Stimulated activated CD4-positive, alpha-beta T cell treated with anti-CD3 and anti-CD28 coated beads, Interleukin-15, amount 100 ng/mL, for 48 hours (primary cell): Measurements from ENCODE around the gene MXD1.

Experiments used
- DNase-seq, 2 donors: peaks; one replicate each; pipeline ENCODE4 v3.0.0-alpha.2; 2020; ENCODE audit warnings: low read depth in 2 of 2

Gene MXD1

DNA sequence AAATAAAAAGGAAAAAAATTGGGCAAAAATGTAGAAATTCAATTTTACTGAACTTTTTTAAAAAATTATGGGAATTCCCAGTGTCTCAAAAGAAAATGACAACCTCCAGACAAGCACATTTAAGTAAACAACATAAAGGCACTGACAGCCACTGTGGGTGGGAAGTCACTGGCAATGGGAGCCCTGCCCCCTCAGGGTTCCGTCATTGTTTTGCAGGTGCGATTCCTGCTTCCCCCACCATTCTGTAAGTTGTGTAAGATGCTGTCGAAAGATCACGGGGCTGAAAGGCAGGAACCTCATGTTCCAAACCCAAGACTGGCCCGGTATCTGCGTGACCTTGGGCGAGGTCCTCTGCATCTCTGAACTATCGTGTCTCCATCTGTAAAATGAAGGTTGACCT is 62.3 kb downstream of the MXD1 start:
- no peak for DNase-seq

DNA sequence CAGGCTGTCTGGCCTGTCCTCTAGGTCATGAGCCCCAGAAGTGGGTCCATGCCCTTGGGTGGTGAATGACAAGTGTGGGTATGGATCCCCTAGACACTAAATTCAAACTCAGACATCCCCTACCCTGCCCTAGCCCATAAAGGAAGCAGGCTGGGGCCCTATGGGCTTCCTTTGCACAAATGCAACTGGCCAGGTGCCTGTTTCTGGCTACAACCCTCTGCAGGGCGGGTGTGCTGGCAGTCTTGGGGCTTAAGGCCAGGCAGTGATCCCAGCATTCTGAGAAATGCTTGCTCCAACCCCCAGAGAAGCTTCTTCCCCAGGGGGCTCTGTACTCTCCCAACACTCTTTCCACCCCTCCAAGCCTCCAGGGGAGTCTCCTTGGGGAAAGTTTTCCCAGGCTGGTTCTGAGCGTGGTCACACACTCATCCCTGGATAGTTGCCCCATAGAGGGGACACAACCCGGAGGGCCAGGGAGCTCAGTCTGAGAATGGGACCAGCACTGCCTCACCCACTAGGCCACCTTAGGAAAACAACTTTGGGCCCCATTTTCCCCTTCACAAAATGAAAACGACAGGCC is 63.1 kb downstream of the MXD1 start:
- no peak for DNase-seq

DNA sequence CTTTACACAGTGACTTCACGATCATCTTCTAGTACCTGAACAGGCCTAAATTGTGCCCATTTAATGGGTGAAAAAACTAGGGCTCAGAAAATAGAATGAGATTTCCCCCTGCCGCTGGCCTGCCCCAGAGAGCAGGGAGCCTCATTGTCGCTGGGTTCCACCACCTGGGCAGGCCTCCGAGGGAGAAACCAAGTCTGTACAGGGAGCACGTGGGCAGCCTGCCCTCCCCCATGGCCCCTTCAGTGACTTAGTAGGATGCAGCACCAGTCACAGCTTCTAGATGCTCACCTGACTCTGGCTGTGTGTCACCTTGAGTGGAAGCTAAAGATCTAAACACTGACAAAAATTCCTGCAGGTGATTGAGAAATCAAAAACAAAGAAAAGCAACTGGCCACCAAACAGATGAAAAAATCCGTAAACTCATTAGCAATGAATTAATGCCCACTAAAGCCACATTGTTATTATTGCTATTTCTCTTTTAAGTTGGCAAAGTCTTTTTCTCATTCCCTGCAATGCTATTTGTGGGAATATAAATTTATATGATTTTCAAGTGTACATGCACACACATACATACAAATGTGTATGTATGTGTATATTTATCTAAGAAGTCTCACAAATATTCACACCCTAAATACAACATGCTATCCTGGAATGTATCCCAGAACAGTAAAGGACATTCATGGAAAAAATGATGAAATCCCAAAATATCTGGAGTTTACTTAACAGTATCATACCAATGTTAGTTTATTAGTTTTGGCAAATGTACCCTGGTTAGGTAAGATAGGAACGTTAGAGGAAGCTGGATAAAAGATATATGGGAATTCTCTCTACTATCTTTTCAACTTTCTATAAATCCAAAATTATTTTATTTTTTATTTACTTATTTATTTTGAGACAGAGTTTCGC is 65.2 kb downstream of the MXD1 start:
- DNase-seq = no peak

DNA sequence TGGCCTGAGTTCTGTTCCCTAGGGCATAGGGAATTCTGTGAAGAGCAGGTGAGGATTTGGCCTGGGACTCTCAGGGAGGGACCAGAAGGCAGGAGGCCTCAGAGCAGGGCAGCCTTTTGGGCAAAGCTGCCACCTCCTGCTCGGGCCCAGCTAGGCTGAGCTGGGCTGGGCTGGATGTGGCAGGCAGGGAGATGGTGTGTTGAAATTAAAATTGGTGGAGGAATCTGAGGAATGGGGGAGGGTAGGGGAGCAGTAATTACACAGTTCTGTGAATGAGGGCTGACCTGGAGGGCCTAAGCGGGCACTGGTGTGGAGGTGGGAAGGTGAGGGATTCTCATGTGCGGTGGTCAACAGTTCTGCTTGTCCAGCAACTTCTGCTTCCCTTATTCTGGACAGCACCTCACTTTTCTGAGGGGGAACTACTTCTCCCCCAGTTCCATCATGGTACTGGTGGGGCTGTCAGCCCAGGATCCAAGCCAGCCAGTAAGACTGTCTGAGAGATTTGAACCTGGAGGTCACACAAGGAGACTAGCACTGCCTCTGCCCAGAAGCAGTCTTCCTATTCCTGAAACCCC is 68.6 kb downstream of the MXD1 start:
- no peak for DNase-seq

DNA sequence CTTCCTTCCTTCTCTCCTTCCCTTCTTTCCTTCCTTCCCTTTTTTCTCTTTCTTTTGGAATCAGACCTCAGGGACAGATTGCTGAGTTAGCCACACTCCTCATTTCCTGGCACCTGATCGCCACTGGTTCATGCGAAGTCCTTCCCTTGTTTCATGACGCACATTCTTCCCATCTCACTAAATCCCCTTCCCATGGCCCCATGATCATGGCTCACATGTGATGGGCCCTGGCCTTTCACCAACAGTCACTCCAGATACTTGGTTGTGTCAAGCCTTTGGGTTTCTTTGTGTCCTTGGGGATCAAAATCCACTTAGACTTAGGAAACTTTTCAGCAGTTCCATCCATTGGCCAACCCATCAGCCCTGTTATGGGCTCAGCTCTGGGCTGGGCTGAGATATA is 70.3 kb downstream of the MXD1 start:
- DNase-seq = no peak

DNA sequence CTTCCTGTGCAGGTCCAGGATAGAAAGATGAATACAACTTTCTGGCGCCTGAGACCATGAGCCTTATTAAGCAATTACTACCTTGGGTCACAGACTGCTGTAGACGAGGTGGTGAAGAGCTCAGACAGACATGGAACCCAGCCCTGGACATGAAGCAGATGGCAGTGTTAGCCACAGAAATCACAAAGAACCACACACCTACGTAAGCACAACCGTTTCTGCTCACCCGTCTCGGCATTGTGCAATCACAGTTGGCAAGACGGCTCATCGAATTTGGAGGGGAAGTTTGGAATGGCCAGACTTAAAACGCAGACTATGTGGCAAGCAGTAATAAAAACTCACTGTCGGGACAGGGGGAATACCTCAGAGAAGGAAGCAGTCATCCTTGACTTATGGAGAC is 70.8 kb downstream of the MXD1 start:
- DNase-seq = no peak

DNA sequence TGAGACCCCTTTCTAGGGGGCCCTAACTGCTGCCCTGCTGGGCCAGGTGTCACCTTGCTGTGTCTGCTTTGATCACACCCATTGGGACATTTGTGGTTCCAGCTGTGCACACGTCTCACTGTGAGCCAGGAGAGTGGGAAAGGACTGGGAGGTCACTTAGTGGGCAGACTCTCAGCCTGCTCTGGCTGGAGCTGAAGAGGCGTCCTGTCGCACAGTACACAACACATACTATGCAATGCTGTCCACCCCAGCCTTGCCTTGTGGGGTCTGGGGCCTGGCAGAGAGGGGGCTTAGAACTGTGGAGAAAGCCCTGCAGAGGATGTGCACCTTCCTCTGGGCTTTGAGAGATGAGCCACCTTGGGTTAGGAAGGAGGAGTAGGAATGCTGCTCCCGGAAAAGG is 71.8 kb downstream of the MXD1 start:
- DNase-seq = no peak

DNA sequence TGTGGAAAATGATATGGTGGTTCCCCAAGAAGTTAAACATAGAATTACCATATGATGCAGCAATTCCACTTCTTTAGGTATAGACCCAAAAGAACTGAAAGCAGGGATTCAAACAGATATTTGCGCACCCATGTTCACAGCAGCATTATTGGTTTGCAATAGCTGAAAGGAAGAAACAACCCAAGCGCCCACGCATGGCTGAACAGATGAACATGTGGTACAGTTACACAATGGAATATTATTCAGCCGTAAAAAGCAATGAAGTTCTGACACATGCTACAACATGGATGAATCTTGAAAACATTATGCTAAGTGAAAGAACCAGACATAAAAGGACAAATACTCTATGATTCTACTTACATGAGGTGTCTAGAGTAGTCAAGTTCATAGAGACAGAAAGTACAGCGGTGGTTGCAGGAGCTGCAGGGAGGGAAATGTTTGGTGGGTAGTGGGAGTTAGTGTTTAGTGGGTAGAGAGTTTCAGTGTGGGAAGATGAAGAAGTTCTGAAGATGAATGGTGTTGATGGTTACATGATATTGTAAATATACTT is 73.3 kb downstream of the MXD1 start:
- DNase-seq = no peak

DNA sequence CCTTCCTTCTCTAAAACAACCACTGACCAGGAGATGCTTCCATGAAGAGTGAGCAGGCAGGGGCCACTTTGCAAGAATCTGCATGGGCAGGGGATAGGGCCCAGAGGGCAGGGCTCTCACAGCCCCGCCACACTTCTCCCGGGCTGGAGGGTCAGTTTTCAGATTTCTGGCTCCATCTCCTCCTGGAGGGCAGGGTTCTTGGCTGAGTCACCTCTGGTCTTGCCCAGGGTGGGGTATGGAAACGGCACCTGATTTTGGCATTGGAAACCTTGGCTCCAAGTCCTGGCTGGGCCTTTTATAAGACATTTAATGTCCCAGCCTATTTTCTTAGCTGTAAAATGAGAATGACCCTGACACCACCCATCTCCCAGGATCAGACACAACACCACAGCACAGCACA is 74.1 kb downstream of the MXD1 start:
- DNase-seq = no peak

DNA sequence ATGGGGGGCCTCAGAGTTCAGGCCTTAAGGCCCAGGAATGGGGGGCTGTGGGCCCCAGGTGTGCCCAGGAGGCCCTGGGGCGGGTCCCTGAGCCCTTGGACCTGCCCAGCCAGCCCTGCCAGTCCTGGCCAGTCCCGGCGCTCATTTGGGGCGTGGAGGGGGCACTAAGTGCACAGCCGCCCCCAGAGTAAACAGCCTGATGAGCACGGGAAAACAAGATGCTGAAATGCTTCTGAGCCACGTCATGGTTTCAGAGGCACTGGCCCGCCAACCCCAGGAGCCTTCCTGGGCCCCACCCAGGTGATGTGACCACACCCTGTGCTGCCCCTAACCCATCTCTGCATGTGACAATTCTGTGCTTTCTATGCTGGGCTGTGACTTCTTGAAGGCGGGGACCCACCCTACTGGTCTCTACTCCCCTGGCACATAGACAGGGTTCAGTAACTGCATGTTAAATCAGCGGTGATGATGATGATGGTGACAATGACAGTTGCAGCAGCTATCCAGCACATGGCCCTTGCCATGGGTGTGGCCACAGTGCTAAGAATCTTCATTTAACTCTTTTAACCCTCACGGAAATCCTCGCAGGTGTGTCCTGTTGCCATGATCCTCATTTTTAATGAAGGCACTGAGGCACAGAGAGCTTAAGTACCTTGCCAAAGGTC is 74.7 kb downstream of the MXD1 start:
- DNase-seq = no peak
